IPS-15b (cell line): Measurements from ENCODE around the gene THBS2.
"Not testable (repeated sequence)": the region's sequence is repeated elsewhere in the genome, so short reads cannot be mapped to it uniquely, and the experiment has no call there.

Experiments
- H3K27me3 ChIP-seq: one replicate; pipeline ENCODE4 v1.6.1; 2013; ENCODE audit warnings: low read length; ENCODE audit not compliant: control insufficient read depth, insufficient read depth
- H3K36me3 ChIP-seq: one replicate; pipeline ENCODE4 v1.6.1; 2013; ENCODE audit warnings: low read length; ENCODE audit not compliant: control insufficient read depth, insufficient read depth
- H3K4me1 ChIP-seq: one replicate; pipeline ENCODE4 v1.6.1; 2013; ENCODE audit warnings: mild to moderate bottlenecking, low read length; ENCODE audit not compliant: control insufficient read depth, insufficient read depth
- H3K4me3 ChIP-seq: one replicate; pipeline ENCODE4 v1.5.1; 2013; ENCODE audit warnings: low read depth, low read length
- H3K9ac ChIP-seq: one replicate; pipeline ENCODE4 v1.6.1; 2013; ENCODE audit warnings: low read depth, mild to moderate bottlenecking, low read length
- H3K9me3 ChIP-seq: one replicate; pipeline ENCODE4 v1.6.1; 2013; ENCODE audit warnings: mild to moderate bottlenecking, low read length; ENCODE audit not compliant: control insufficient read depth, insufficient read depth

The THBS2 gene

DNA sequence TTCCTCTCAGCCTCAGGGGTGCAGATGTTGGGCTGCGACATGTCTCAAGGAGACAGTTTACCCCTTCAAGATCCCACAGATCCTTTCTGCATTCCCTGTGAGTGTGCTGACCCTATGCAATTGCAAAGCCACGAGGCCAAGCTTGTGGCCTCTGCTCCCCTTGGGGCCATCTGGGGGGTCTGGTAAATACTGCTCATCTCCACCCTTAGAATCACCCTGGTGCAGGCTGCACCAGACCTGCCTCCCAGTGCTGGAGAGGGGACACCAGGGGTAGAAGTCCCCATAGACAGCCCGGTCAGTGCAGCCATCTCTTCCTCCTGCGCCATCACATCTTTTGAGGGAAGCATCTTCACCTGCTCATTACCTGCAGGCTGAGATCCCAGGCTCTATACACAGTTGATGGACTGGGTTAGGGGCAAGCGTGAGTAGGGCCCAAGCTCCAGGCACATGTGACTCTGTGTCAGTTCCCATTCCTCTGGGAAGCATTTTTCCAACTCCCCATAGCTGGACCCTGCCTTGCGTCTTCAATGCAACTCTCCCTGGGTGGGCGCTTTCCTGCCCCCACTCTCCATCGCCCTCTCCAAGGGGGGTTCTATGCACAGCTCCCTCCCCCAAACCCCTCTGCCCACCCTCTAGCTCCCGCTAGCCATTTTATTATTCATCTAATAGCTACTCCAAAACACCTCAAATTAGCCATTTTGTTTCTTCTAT lies 53.9 kb downstream of the THBS2 start:
- Histone ChIP-seq H3K27me3 (no peaks in the 10 kb centered on the region), H3K4me1 (no peaks in the 10 kb centered on the region)

DNA sequence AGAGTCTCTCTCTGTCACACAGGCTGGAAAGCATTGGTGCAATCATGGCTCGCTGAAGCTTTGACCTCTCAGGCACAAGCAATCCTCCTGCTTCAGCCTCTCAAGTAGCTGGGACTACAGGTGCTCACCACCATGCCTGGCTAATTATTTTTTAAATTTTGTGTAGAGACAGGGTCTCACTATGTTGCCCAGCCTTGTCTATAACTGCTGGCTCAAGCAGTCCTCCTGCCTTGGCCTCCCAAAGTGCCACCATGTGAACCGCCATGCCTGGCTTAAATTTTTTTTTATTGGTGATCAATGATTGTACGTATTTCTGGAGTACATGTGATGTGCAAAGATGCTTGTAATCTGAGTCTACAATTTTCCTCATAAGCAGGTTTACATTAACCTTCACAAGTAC lies 54.8 kb downstream of the THBS2 start:
- no peak overlapping the region for H3K9ac ChIP-seq
- no peak overlapping the region for H3K4me3 ChIP-seq
- no peaks in the 10 kb centered on the region for H3K36me3 ChIP-seq
- no peaks in the 10 kb centered on the region for H3K4me1 ChIP-seq
- H3K27me3 ChIP-seq = no peaks in the 10 kb centered on the region
- H3K9me3 ChIP-seq = no peaks in the 10 kb centered on the region

More for the DNA sequence above, 53.9 kb downstream of the THBS2 start:
- Histone ChIP-seq H3K9ac (no peak overlapping the region), H3K4me3 (no peak overlapping the region), H3K9me3 (no peaks in the 10 kb centered on the region), H3K36me3 (no peaks in the 10 kb centered on the region)

DNA sequence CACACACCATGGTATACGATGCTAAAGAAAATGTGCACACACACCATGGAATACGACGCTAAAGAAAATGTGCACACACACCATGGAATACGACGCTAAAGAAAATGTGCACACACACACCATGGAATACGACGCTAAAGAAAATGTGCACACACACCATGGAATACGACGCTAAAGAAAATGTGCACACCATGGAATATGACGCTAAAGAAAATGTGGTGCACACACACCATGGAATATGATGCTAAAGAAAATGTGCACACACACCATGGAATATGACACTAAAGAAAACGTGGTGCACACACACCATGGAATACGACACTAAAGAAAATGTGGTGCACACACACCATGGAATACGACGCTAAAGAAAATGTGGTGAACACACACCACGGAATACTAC lies 55.7 kb downstream of the THBS2 start:
- H3K36me3 ChIP-seq, H3K4me1 ChIP-seq, H3K27me3 ChIP-seq, H3K4me3 ChIP-seq, H3K9ac ChIP-seq, H3K9me3 ChIP-seq: not testable (repeated sequence)

DNA sequence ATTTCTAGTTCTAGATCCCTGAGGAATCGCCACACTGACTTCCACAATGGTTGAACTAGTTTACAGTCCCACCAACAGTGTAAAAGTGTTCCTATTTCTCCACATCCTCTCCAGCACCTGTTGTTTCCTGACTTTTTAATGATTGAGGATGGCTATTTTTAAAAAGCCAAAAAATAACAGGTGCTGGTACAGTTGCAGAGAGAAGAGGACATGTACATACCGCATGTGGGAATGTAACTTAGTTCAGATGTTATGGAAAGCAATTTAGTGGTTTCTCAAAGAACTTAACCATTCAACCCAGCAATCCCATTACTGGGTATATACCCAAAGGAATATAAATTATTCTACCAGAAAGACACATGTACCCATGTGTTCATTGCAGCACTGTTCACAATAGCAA lies 57.4 kb downstream of the THBS2 start:
- H3K9me3 ChIP-seq, H3K4me1 ChIP-seq, H3K36me3 ChIP-seq, H3K27me3 ChIP-seq, H3K9ac ChIP-seq, H3K4me3 ChIP-seq: not testable (repeated sequence)

DNA sequence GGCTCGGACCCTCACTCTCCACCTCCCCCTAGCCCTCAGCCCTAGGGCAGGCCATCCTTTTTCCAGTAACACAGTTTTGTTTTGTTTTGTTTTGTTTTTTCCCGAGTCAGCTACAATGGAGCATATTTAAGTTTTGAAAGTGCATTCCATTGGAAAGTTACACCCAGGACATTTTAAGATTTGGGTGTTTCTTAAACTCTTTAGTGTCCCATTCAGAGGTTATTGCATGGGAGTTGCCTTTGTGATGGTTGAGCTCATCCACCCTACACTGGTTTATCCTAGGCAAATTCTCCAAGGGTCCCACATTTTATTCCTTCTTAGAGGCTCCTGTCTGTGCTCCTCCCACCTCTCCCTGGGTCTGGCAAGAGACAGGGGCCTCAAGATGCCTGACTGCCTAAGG lies 58.9 kb downstream of the THBS2 start:
- Histone ChIP-seq H3K36me3 (no peaks in the 10 kb centered on the region), H3K4me3 (no peak overlapping the region), H3K27me3 (no peaks in the 10 kb centered on the region), H3K9me3 (no peaks in the 10 kb centered on the region), H3K9ac (no peak overlapping the region), H3K4me1 (no peaks in the 10 kb centered on the region)

DNA sequence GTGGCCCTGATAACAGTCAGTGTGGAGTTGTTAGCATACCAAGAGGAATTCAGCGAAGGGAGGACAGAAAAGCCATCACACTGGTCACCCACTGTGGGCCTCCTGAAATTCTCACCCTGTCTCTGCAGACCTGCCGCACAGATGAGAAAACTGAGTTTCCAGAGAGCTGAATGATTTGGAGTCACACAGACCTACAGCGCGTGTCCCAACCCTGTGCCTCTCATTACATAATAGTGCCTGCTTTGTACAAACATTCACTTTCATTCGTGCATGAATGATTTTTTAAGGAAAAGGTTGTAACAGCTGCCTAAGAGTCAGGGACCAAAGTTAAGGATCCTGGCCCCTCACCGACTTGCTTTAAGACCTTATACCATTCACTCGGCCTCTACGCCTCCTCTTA lies 62.7 kb downstream of the THBS2 start:
- no peaks in the 10 kb centered on the region for H3K27me3 ChIP-seq
- H3K4me1 ChIP-seq = no peaks in the 10 kb centered on the region
- H3K9ac ChIP-seq = no peak overlapping the region
- H3K4me3 ChIP-seq = no peak overlapping the region
- H3K36me3 ChIP-seq = no peaks in the 10 kb centered on the region
- H3K9me3 ChIP-seq = no peaks in the 10 kb centered on the region

DNA sequence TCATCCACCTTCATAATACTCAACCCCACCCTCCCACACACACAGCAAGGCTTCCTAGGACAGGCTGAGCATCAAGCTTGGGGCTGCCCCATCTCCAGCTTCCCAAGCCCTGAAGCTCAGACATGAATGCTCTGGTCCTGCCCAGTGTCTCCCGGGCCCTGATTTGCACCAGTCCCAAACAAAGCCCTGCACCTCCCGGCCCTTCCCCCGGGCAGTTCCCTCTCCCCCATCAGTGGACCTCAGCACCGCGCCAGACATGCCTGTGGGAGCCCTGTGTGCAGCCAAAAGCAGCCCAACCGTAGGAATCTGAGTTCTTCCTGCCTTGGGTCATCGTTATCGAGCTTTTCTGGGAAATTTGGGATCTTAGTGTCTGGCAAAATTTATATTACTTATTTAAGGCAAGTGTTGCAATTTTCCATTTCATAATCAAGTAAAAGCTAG lies 63.5 kb downstream of the THBS2 start:
- H3K36me3 ChIP-seq = no peaks in the 10 kb centered on the region

DNA sequence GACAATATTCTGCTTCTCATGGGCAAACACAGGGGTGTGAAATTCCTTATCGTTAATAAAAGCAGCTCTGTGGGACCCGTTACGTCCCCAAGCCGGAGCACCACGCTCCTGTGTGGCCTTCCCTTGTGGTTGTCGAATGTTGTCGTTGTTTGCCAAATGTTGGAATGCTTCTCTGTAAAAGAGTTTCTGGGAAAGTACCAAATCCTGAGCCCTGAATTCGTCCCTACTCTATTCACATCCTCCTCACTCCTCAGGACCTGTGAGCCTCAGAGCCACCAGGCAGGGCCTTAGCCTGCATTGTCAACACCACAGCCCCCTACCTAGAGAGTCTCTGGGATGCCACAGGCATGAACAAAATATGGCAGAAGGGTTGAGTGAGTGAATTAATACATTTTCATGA lies 64.0 kb downstream of the THBS2 start:
- H3K9ac ChIP-seq = no peak overlapping the region
- H3K9me3 ChIP-seq = no peaks in the 10 kb centered on the region
- no peak overlapping the region for H3K4me3 ChIP-seq
- H3K27me3 ChIP-seq = no peaks in the 10 kb centered on the region
- no peaks in the 10 kb centered on the region for H3K36me3 ChIP-seq
- no peaks in the 10 kb centered on the region for H3K4me1 ChIP-seq

More for the DNA sequence above, 63.5 kb downstream of the THBS2 start:
- no peak overlapping the region for H3K9ac ChIP-seq
- no peaks in the 10 kb centered on the region for H3K4me1 ChIP-seq
- no peaks in the 10 kb centered on the region for H3K9me3 ChIP-seq
- no peaks in the 10 kb centered on the region for H3K27me3 ChIP-seq
- no peak overlapping the region for H3K4me3 ChIP-seq

DNA sequence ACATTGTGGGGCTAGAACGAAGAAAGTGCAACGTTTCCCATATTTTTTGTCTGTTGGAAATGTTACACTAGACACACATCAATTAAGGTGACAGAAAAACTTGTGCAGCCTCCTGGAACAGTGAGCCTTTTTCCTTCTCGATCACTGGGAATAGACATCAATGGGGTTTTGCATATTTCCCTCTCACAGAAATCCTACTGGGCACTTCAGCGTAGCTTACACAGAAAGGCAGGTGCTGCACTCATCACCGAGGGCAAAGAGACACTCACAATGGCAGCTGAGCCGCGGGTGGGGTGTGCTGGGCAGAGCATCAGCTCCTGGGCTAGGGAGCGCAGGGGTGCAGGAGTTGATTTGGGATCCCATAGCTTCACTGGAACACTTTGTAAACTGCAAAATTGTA lies 64.5 kb downstream of the THBS2 start:
- Histone ChIP-seq H3K4me3 (no peak overlapping the region), H3K27me3 (no peaks in the 10 kb centered on the region), H3K36me3 (no peaks in the 10 kb centered on the region), H3K9me3 (no peaks in the 10 kb centered on the region), H3K4me1 (no peaks in the 10 kb centered on the region), H3K9ac (no peak overlapping the region)

DNA sequence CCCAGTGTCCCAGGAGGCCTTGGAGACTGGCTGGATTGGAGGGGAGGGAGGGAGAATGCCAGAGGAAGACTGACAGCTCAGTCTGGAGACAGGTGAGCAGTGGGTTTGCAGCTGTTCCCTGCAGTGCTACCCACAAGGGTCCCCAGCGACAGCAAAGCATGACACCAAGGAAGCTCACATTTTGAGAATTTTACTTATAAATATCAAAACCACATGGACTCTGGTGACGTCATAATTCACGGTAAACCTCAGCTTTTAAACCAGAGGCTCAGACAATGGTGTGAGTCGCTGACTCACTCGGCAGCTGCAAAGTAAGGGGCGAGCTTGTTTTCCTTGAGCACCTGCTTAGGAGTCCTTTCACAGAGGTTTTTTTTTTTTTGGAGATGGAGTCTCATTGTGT lies 65.2 kb downstream of the THBS2 start:
- Histone ChIP-seq H3K4me3 (no peak overlapping the region), H3K27me3 (no peaks in the 10 kb centered on the region), H3K36me3 (no peaks in the 10 kb centered on the region), H3K4me1 (no peaks in the 10 kb centered on the region), H3K9me3 (no peaks in the 10 kb centered on the region), H3K9ac (no peak overlapping the region)

DNA sequence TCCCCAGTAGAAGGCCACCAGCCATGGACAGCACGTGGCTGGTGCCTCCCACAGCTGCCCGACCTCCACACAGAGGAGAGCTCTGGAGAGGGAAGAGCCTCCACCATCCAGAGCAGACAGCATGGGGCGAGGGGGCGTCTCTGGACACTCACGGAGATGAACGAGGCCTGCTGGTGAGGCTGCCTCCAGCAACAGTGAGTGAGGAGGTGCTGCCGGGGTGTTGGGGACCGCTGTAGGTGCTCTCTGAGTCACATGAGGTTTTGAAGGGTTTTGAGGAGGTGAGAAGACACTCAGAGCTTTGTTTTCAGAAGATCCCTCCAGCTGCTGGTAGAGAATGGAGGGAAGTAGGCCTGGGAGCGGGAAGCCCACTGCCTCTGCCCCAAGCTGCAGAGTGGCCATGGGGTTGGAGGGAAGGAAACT lies 65.6 kb downstream of the THBS2 start:
- no peaks in the 10 kb centered on the region for H3K27me3 ChIP-seq
- H3K4me3 ChIP-seq = no peak overlapping the region
- H3K9me3 ChIP-seq = no peaks in the 10 kb centered on the region
- no peaks in the 10 kb centered on the region for H3K4me1 ChIP-seq
- no peaks in the 10 kb centered on the region for H3K36me3 ChIP-seq
- H3K9ac ChIP-seq = no peak overlapping the region

DNA sequence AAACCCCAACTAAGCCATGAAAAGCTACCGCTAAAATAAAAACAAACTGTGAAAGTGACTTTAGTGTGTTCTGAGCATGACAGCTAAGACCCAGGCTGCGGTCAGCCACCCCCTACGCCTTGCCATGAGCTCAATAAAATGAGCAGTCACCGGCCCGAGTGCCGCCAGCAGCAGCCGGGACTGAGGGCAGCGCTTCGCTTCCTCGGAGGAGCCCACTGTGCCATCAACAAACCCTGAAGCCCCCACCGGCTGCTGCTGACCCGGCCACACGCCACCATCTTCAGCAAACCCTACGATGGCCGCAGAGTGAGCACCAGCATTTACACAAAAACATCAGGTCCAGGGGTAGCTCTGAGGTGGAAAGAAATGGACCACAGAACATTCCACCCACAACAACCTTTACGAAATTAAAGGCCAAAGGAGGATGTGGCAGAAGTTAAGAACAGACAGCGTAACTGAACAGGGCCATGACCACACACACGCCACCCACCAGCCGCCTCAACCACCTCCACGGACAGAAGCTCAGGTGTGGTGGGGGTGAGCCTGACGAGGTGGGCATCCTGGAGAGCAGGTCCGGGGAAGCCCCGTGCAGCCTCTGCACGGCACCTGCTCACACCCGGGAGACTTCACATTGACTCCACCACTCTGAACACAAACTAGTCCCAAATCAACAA lies 67.0 kb downstream of the THBS2 start:
- H3K4me1 ChIP-seq = no peaks in the 10 kb centered on the region
- H3K9me3 ChIP-seq = no peaks in the 10 kb centered on the region
- H3K4me3 ChIP-seq = no peak overlapping the region
- no peak overlapping the region for H3K9ac ChIP-seq
- no peaks in the 10 kb centered on the region for H3K27me3 ChIP-seq
- no peaks in the 10 kb centered on the region for H3K36me3 ChIP-seq
